Activated naive CD8-positive, alpha-beta T cell treated with anti-CD3 and anti-CD28 coated beads, Interleukin-2, amount 50 U/mL, for 16 hours (primary cell): ENCODE results near the gene TTC9.

Experiments
- DNase-seq: peaks from one replicate; pipeline ENCODE4 v3.0.0-alpha.2; 2020; ENCODE audit warnings: low read depth, low spot score

TTC9 gene

GRCh38 chr14:70645892-70646291 is 4.2 kb downstream of the TTC9 start:
- no peak for DNase-seq

GRCh38 chr14:70646705-70647104 is 5.0 kb downstream of the TTC9 start:
- no peak for DNase-seq

GRCh38 chr14:70648346-70648745 is 6.6 kb downstream of the TTC9 start:
- no peak for DNase-seq

- no peak for DNase-seq
These were observed 8.1 kb downstream of the TTC9 start for GRCh38 chr14:70649803-70650202.

GRCh38 chr14:70651522-70651921 is 9.8 kb downstream of the TTC9 start:
- no peak for DNase-seq

- no peak for DNase-seq
These were observed 11.2 kb downstream of the TTC9 start for GRCh38 chr14:70652871-70653270.

GRCh38 chr14:70653662-70654061 is 11.9 kb downstream of the TTC9 start:
- no peak for DNase-seq

- DNase-seq: no peak
These were observed 12.9 kb downstream of the TTC9 start for GRCh38 chr14:70654632-70655031.

- no peak for DNase-seq
These were observed 13.6 kb downstream of the TTC9 start for GRCh38 chr14:70655110-70655826.

GRCh38 chr14:70658899-70659298 is 17.2 kb downstream of the TTC9 start:
- no peak for DNase-seq

GRCh38 chr14:70660967-70661893 is 19.5 kb downstream of the TTC9 start:
- no peak for DNase-seq

GRCh38 chr14:70662080-70662479 is 20.4 kb downstream of the TTC9 start:
- DNase-seq: no peak

- DNase-seq: no peak
These were observed 21.1 kb downstream of the TTC9 start for GRCh38 chr14:70662816-70663215.

- DNase-seq: no peak
These were observed 22.0 kb downstream of the TTC9 start for GRCh38 chr14:70663707-70664179.

- DNase-seq: no peak
These were observed 23.2 kb downstream of the TTC9 start for GRCh38 chr14:70664698-70665447.

- no peak for DNase-seq
These were observed 24.0 kb downstream of the TTC9 start for GRCh38 chr14:70665448-70666360.

GRCh38 chr14:70666361-70666686 is 24.6 kb downstream of the TTC9 start:
- DNase-seq: no peak

GRCh38 chr14:70670992-70671651 is 29.4 kb downstream of the TTC9 start:
- DNase-seq: no peak

- no peak for DNase-seq
These were observed 30.2 kb downstream of the TTC9 start for GRCh38 chr14:70671652-70672644.
